ENCODE data around the gene IQCH. TPM values are rescaled to one million over a fixed set of nuclear protein-coding genes. Genes with fewer than 3 reads are reported as not detected.

Gene IQCH
- total and polyA plus RNA-seq, 12 donors: 0.67 to 7.3 (median 2.9) TPM

DNA sequence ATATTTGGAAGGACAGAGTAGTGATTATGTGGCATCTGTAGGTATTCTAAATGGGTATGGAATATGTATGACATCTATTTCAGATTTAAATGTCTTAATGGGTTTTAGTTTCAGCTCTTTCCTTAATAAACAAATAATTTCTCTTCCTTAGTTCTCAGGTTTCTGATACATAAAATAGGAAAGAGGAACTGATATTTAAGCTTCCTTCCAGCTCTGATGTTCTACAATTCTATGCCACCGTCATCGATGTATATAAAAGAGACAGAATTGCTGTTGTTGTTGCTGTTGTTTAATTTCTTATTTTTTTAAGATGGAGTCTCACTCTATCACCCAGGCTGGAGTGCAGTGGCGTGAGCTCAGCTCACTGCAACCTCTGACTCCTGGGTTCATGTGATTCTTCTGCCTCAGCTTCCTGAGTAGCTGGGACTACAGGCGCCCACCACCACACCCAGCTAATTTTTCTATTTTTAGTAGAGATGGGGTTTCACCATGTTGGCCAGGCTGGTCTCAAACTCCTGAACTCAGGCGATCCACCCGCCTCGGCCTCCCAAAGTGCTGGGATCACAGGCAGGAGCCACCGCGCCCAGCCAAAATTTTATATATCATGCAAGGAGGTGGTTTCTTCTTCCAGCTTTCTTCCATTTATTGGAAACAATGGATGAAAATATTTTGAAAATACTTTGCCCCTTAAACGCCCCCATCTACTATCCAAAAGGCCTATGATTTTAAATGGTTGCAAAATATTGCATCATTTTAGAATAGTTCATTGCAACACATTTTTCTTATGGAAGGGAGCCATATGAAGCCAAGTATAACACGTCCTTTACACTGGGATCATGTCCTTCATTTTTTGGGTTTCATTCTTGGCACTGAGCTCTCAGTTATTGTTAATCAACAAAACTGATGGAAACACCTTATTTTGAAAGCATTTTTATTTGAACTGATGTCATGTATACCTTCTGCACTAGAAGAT is 252.5 kb downstream of the IQCH start:
- Histone ChIP-seq H3K36me3 (replicated peaks in 1 of 2) (no peaks in the 10 kb centered on the region), H3K9me3 (replicated peaks in 1 of 3) (no peaks in the 10 kb centered on the region), H3K4me1 (replicated peaks in 1 of 2) (peaks cover 0 to 6% of the 10 kb centered on the region in 2 donors), H3K27me3 (no peaks in the 10 kb centered on the region), H3K4me3 (no peak overlapping the region), H3K27ac (no peak overlapping the region)
- DNase-seq: no peak
- 82 to 87% (median 85%) methylated on average over 11 of the region's 11 CpGs for WGBS, 4 donors
- no peak for TF ChIP-seq POLR2A (IDR thresholded peaks at IDR 0.05)
- TF ChIP-seq, protein P1, sequence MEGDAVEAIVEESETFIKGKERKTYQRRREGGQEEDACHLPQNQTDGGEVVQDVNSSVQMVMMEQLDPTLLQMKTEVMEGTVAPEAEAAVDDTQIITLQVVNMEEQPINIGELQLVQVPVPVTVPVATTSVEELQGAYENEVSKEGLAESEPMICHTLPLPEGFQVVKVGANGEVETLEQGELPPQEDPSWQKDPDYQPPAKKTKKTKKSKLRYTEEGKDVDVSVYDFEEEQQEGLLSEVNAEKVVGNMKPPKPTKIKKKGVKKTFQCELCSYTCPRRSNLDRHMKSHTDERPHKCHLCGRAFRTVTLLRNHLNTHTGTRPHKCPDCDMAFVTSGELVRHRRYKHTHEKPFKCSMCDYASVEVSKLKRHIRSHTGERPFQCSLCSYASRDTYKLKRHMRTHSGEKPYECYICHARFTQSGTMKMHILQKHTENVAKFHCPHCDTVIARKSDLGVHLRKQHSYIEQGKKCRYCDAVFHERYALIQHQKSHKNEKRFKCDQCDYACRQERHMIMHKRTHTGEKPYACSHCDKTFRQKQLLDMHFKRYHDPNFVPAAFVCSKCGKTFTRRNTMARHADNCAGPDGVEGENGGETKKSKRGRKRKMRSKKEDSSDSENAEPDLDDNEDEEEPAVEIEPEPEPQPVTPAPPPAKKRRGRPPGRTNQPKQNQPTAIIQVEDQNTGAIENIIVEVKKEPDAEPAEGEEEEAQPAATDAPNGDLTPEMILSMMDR (IDR thresholded peaks at IDR 0.05): no peak
- intact Hi-C loops (cut with DNase I): no loop called here

DNA sequence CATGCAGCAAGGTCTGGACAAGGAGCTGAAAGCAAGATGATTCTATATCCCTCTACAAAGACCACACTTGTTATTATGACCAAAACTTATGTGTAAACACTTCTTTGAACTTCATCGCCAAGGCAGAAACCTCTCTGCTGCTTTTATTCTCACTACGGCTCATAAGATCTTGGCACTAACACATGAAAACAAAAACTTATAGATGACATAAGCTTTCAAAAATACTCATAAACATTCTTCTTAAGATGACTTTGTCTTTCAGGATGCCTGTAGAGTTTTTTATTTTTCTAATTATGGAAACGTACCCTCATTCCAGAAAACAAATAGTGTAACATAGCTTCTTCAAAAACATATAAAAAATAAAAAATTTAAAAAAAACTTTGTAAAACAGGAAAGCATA is 253.8 kb downstream of the IQCH start:
- TF ChIP-seq POLR2A (IDR thresholded peaks at IDR 0.05): no peak
- TF ChIP-seq, protein P1 (IDR thresholded peaks at IDR 0.05): no peak
- Histone ChIP-seq H3K27me3 (no peaks in the 10 kb centered on the region), H3K9me3 (replicated peaks in 1 of 3) (no peaks in the 10 kb centered on the region), H3K4me1 (replicated peaks in 1 of 2) (peaks cover 0 to 6% of the 10 kb centered on the region in 2 donors), H3K4me3 (no peak overlapping the region), H3K27ac (no peak overlapping the region), H3K36me3 (replicated peaks in 1 of 2) (no peaks in the 10 kb centered on the region)
- DNase-seq: no peak
- 92 to 98% (median 97%) methylated on average over 3 of the region's 3 CpGs for WGBS, 4 donors
- intact Hi-C loops (cut with DNase I): no loop called here

DNA sequence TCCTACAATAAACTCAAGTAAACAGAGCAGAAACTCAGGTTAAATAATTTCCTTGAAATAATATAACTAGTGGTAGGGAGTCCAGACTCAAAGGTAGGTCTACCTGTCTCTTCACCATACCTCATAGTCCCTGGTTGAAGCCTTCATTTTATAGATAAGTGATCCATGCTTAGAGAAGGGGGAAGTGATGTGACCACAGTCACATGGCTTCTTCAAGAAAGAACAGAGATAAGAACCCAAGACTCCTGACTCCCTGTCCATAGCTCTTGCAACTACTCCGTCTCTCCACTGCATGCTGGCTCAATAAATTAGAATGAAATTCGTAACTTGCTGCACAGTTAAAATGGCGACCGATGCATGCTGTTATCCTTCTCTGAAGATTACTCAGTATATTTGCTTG is 255.3 kb downstream of the IQCH start:
- DNase-seq: no peak
- Histone ChIP-seq H3K27me3 (no peaks in the 10 kb centered on the region), H3K36me3 (replicated peaks in 1 of 2) (no peaks in the 10 kb centered on the region), H3K9me3 (replicated peaks in 1 of 3) (no peaks in the 10 kb centered on the region), H3K4me3 (no peak overlapping the region), H3K4me1 (replicated peaks in 1 of 2) (peaks cover 0 to 6% of the 10 kb centered on the region in 2 donors), H3K27ac (no peak overlapping the region)
- intact Hi-C loops (cut with DNase I): loop anchor here in 1 of 2 donors (10.0 kb wide), 1 partner anchor 325 kb away; no protein-coding TSS in a partner anchor
- 93 to 95% (median 94%) methylated on average over 4 of the region's 4 CpGs for WGBS, 4 donors
- no peak for TF ChIP-seq POLR2A (IDR thresholded peaks at IDR 0.05)
- TF ChIP-seq, protein P1 (IDR thresholded peaks at IDR 0.05): no peak

DNA sequence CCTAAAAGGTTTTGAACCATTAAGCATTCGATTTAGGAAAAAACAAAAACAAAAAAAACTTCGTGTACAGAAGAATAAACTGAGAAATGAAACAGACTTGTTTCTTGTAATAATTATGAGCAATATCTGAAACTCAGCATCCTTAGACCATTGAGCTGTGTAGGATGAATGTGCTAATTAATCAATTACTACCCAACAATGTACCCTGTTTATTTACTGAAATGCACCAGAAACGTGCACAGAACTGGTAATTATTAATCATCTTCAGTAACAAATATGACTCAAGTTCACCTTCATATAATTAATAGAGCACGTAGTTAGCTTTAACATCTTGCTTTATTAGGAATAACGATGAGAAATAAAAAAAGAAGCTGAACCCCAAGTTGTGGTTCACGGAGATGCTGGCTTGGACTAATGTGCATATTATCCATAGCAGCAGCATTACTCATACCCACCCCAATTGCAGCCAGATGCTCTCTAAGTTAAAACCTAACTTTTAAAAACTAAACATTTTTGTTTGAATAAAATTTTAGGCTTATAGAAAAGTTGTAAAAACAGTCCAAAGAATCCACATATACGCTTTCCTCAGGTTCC is 256.1 kb downstream of the IQCH start:
- TF ChIP-seq, protein P1 (IDR thresholded peaks at IDR 0.05): no peak
- no peak for TF ChIP-seq POLR2A (IDR thresholded peaks at IDR 0.05)
- no peak overlapping the region for H3K27ac ChIP-seq
- H3K9me3 ChIP-seq (replicated peaks in 1 of 3): no peaks in the 10 kb centered on the region
- peaks cover 0 to 6% of the 10 kb centered on the region in 2 donors for H3K4me1 ChIP-seq (replicated peaks in 1 of 2)
- H3K36me3 ChIP-seq (replicated peaks in 1 of 2): no peaks in the 10 kb centered on the region
- intact Hi-C loops (cut with DNase I): loop anchor here in 1 of 2 donors (10.0 kb wide), 1 partner anchor 324 kb away; no protein-coding TSS in a partner anchor
- no peaks in the 10 kb centered on the region for H3K27me3 ChIP-seq
- WGBS, 4 donors: 87 to 92% (median 90%) methylated on average over 7 of the region's 7 CpGs
- no peak overlapping the region for H3K4me3 ChIP-seq
- DNase-seq: no peak
